H1 (cell line): ENCODE data around the gene ACTN4. TPM values are rescaled to one million over a fixed set of nuclear protein-coding genes. Genes with fewer than 3 reads are reported as not detected.

Source experiments
- ASH2L ChIP-seq: fragments of 200-600, 300-600 bp; sonication (generic); IDR thresholded peaks from one replicate; pipeline ENCODE4 v1.7.1; 2017; ENCODE audit warnings: low read length
- CEBPB ChIP-seq: IDR thresholded peaks from 2 replicates; pipeline ENCODE4 v1.6.1; 2012; ENCODE audit warnings: low read depth, low read length
- CTBP2 ChIP-seq: IDR thresholded peaks from 2 replicates; pipeline ENCODE4 v1.7.0; 2011; ENCODE audit warnings: borderline replicate concordance, mild to moderate bottlenecking, moderate library complexity, mixed read lengths, low read length; ENCODE audit not compliant: insufficient read depth, insufficient read length
- JUND ChIP-seq: IDR thresholded peaks from 2 replicates; pipeline ENCODE4 v1.6.1; 2011; ENCODE audit warnings: mild to moderate bottlenecking, improper control_type of control experiment, low read length
- SIX5 ChIP-seq: IDR thresholded peaks from 2 replicates; pipeline ENCODE4 v1.6.1; 2011; ENCODE audit warnings: mild to moderate bottlenecking, low read depth, low read length
- YY1 ChIP-seq: IDR thresholded peaks from 2 replicates; pipeline ENCODE4 v1.6.1; 2011; ENCODE audit warnings: low read depth, mild to moderate bottlenecking, low read length
- polyA plus RNA-seq, 7 experiments: library from polyadenylated mRNA; depleted of rRNA in 3 of 7; stranded (reverse) in 5 of 7; unstranded in 2 of 7; fragments of >200 nt in 5 of 7; fragments of 200-250 nt in 2 of 7; gene quantifications; 1 replicate in 5 of 7; 2 replicates in 1 of 7; 4 replicates in 1 of 7; pipeline versions ENCODE4 v1.2.1 to v1.2.3, GENCODE V29; 2011 to 2013; ENCODE audit warnings: missing spikeins in 2 of 7, mixed read lengths in 2 of 7
- total RNA-seq: library from RNA; stranded (reverse); fragmentation: NEBNext Ultra II Directional; extraction: Animal tissue kit (Norgen Biotek cat#: 25700); gene quantifications from 2 replicates; pipeline ENCODE4 v1.2.1, GENCODE V29; 2021

ACTN4 gene
- total and polyA plus RNA-seq, 2 of the 8 experiments (the other 6 are each of a cell fraction or from before 2014, with no cell fraction given): 211 to 520 TPM

DNA sequence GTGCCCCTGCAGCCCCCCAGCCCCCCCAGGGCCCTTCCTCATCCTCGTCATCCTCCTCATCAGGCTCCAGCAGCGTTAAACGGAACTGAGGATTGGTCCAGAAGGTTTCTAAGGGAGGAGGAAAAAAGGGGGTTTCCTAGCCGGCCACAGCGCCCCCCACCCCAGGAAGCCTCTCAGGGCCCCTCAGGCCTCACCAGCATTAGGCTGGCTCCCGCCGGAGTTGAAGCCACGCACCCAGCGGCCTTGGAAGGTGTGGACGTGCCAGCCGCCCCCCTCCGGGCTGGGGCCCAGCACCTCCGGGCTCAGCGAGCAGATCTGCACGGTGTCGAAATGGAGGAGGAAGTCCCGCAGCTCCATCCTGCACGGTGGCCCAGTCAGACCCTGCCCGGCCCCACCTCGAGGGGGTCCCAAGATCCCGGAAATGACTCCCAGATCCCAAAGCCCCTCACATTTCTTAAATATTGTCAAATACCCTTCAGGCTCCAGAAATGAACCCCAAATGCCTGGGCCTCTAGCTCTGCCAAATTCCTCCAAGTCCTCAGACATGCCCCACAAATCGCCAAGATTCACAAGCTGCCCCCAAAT is 89.9 kb downstream of the ACTN4 start (continued):
- TF ChIP-seq CTBP2 (no peak), JUND (no peak), CEBPB (no peak), SIX5 (no peak), YY1 (no peak), ASH2L (no peak)
